SK-N-SH (cell line): ENCODE data around the gene FTO.

Experiments used
- EP300 ChIP-seq, 2 experiments: IDR thresholded peaks; 2 replicates each; pipeline versions ENCODE4 v1.4.0 to v1.6.1; 2012; ENCODE audit warnings: borderline replicate concordance in 1 of 2, low read depth in 1 of 2, low read length in 1 of 2
- FOXM1 ChIP-seq: IDR thresholded peaks from 2 replicates; pipeline ENCODE4 v1.4.0; 2012; ENCODE audit warnings: low read depth, mild to moderate bottlenecking
- GABPA ChIP-seq: IDR thresholded peaks from 2 replicates; pipeline ENCODE4 v1.4.0; 2012; ENCODE audit warnings: low read depth, mild to moderate bottlenecking
- GATA2 ChIP-seq: sonication (generic); formaldehyde crosslinking; IDR thresholded peaks from 2 replicates; pipeline ENCODE4 v1.5.0; 2020; ENCODE audit warnings: mild to moderate bottlenecking, missing genetic modification reagents
- POLR2AphosphoS5 ChIP-seq: IDR thresholded peaks from 2 replicates; pipeline ENCODE4 v1.6.1; 2012; ENCODE audit warnings: low read depth, low read length
- RFX5 ChIP-seq: IDR thresholded peaks from 2 replicates; pipeline ENCODE4 v1.6.1; 2012; ENCODE audit warnings: mild to moderate bottlenecking, improper control_type of control experiment, low read length
- TAF1 ChIP-seq: IDR thresholded peaks from 2 replicates; pipeline ENCODE4 v1.6.1; 2012; ENCODE audit warnings: low read depth, mild to moderate bottlenecking, low read length, moderate library complexity, borderline replicate concordance
- TF ChIP-seq, protein P1 (sequence below): IDR thresholded peaks from 2 replicates; pipeline ENCODE4 v1.4.0; 2012; ENCODE audit warnings: low read depth
- TF ChIP-seq, protein P2 (sequence below): fragments of 200-600 bp; sonication (generic); IDR thresholded peaks from 2 replicates; pipeline ENCODE4 v1.6.1; 2017; ENCODE audit warnings: antibody characterized with exemption, mild to moderate bottlenecking, moderate library complexity
- TF ChIP-seq, protein P3 (sequence below): IDR thresholded peaks from 2 replicates; pipeline ENCODE4 v1.6.1; 2012; ENCODE audit warnings: mild to moderate bottlenecking, low read depth, low read length, moderate library complexity

DNA sequence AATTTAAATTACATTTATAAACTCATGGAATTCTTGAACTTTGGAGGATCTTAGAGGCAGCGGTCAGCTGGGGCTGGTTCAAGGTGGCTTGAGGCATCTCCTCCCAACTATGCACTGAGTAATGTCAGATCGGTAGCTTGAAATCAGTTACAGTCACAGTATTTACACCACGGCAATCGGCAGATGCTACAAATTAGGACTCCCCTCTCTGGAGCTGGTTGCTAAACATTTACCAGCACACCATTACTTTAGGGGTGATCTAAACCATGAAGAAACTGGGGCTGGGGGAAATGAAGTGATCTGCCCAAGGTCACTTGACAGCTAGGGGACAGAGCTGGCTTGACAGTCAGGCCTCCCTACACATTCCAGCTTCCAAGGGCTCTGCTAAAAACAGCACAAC is 445.0 kb downstream of the FTO start:
- no peak for TF ChIP-seq FOXM1
- TF ChIP-seq, protein P1, sequence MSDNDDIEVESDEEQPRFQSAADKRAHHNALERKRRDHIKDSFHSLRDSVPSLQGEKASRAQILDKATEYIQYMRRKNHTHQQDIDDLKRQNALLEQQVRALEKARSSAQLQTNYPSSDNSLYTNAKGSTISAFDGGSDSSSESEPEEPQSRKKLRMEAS, result no peak
- no peak for TF ChIP-seq POLR2AphosphoS5
- TF ChIP-seq, protein P2, sequence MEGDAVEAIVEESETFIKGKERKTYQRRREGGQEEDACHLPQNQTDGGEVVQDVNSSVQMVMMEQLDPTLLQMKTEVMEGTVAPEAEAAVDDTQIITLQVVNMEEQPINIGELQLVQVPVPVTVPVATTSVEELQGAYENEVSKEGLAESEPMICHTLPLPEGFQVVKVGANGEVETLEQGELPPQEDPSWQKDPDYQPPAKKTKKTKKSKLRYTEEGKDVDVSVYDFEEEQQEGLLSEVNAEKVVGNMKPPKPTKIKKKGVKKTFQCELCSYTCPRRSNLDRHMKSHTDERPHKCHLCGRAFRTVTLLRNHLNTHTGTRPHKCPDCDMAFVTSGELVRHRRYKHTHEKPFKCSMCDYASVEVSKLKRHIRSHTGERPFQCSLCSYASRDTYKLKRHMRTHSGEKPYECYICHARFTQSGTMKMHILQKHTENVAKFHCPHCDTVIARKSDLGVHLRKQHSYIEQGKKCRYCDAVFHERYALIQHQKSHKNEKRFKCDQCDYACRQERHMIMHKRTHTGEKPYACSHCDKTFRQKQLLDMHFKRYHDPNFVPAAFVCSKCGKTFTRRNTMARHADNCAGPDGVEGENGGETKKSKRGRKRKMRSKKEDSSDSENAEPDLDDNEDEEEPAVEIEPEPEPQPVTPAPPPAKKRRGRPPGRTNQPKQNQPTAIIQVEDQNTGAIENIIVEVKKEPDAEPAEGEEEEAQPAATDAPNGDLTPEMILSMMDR, result no peak
- TF ChIP-seq GATA2 (CRISPR knock-in tag), result no peak
- no peak for TF ChIP-seq EP300 (IDR thresholded peaks at IDR 0.05; ENCODE audit: borderline replicate concordance in 1 of 2, low read depth in 1 of 2, low read length in 1 of 2)
- TF ChIP-seq GABPA, result no peak
- TF ChIP-seq RFX5, result no peak
- TF ChIP-seq, protein P3, sequence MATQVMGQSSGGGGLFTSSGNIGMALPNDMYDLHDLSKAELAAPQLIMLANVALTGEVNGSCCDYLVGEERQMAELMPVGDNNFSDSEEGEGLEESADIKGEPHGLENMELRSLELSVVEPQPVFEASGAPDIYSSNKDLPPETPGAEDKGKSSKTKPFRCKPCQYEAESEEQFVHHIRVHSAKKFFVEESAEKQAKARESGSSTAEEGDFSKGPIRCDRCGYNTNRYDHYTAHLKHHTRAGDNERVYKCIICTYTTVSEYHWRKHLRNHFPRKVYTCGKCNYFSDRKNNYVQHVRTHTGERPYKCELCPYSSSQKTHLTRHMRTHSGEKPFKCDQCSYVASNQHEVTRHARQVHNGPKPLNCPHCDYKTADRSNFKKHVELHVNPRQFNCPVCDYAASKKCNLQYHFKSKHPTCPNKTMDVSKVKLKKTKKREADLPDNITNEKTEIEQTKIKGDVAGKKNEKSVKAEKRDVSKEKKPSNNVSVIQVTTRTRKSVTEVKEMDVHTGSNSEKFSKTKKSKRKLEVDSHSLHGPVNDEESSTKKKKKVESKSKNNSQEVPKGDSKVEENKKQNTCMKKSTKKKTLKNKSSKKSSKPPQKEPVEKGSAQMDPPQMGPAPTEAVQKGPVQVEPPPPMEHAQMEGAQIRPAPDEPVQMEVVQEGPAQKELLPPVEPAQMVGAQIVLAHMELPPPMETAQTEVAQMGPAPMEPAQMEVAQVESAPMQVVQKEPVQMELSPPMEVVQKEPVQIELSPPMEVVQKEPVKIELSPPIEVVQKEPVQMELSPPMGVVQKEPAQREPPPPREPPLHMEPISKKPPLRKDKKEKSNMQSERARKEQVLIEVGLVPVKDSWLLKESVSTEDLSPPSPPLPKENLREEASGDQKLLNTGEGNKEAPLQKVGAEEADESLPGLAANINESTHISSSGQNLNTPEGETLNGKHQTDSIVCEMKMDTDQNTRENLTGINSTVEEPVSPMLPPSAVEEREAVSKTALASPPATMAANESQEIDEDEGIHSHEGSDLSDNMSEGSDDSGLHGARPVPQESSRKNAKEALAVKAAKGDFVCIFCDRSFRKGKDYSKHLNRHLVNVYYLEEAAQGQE, result no peak
- no peak for TF ChIP-seq TAF1
